Nephron (organoid): ENCODE data around the gene GTF3C2.

Experiments used
- H3K27ac Mint-ChIP-seq, 3 experiments: 2 replicates each; pipeline ENCODE4 v1.8.0; 2020; ENCODE audit warnings: mixed read lengths in 3 of 3, mild to moderate bottlenecking in 2 of 3, moderate library complexity in 1 of 3
- H3K27me3 Mint-ChIP-seq: 2 replicates; pipeline ENCODE4 v1.8.0; 2021; ENCODE audit warnings: low read depth, mild to moderate bottlenecking, moderate library complexity, mixed read lengths
- H3K36me3 Mint-ChIP-seq: 2 replicates; pipeline ENCODE4 v1.8.0; 2020; ENCODE audit warnings: low read depth, mixed read lengths
- H3K4me1 Mint-ChIP-seq: 2 replicates; pipeline ENCODE4 v1.8.0; 2020; ENCODE audit warnings: mixed read lengths
- H3K4me3 Mint-ChIP-seq, 3 experiments: 2 replicates each; pipeline ENCODE4 v1.8.0; 2020; ENCODE audit warnings: mild to moderate bottlenecking in 3 of 3, mixed read lengths in 3 of 3, moderate library complexity in 2 of 3
- H3K9me3 Mint-ChIP-seq: 2 replicates; pipeline ENCODE4 v1.8.0; 2020; ENCODE audit warnings: mixed read lengths
- TF ChIP-seq, protein P1 (sequence below), 3 experiments: fragments of 200-600 bp; sonication (generic); IDR thresholded peaks; one replicate each; pipeline ENCODE4 v1.5.0; 2021; ENCODE audit warnings: antibody characterized with exemption in 3 of 3; ENCODE audit not compliant: unreplicated experiment in 3 of 3

GTF3C2 gene

DNA sequence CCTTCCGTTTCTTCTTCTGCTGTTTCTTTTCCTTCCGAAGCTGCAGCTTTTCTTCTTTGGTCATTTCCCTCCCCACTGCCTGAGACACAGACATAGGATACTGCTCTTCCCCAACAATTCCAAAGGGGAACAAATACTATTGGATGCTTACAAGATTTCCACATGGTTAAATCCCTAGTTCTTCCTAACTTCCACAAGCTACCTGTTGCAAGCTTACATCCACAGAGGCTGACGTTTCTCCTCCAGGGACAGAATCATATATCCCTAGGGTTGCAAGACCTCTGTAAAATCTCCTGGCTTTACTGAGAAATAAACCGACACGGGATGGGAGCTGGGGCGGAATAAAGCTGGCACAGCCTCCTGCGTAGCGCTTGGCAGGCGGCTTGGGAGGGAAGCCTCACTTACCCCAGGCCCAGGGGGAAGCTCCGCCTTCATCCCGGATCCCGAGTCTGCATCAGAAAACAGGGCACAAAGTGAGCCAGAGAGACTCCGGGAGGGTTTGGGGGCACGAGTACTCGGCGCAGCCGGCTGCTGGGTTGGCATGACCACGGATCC lies 13.0 kb upstream of the GTF3C2 start:
- TF ChIP-seq, protein P1, sequence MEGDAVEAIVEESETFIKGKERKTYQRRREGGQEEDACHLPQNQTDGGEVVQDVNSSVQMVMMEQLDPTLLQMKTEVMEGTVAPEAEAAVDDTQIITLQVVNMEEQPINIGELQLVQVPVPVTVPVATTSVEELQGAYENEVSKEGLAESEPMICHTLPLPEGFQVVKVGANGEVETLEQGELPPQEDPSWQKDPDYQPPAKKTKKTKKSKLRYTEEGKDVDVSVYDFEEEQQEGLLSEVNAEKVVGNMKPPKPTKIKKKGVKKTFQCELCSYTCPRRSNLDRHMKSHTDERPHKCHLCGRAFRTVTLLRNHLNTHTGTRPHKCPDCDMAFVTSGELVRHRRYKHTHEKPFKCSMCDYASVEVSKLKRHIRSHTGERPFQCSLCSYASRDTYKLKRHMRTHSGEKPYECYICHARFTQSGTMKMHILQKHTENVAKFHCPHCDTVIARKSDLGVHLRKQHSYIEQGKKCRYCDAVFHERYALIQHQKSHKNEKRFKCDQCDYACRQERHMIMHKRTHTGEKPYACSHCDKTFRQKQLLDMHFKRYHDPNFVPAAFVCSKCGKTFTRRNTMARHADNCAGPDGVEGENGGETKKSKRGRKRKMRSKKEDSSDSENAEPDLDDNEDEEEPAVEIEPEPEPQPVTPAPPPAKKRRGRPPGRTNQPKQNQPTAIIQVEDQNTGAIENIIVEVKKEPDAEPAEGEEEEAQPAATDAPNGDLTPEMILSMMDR (IDR thresholded peaks at IDR 0.05; ENCODE audit: unreplicated experiment in 3 of 3): no peak
- Mint-ChIP-seq H3K4me3 (peak overlapping the region; percentile 86 to 94 (median 94)), H3K4me1 (peaks cover 23% of the 10 kb centered on the region), H3K27ac (peak overlapping the region; percentile 50 to 86 (median 84)), H3K36me3 (peaks cover 63% of the 10 kb centered on the region), H3K27me3 (no peaks in the 10 kb centered on the region), H3K9me3 (no peaks in the 10 kb centered on the region)

DNA sequence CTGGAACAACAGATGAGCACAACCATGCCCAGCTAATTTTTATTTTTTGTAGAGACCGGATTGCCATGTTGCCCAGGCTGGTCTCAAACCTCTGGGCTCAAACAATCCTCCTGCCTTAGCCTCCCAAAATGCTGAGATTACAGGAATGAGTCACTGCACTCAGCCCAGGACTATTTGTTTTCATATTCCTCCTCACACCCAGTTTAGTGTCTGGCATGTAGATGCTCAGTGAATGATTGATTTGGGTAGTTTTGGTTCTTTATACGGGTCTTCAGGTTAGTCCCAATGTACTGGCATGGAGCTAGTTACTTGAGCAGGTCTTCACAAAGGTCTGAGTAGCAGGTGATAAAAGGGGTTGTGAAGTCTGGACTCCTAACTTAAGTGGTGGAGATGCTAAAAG lies 7.4 kb upstream of the GTF3C2 start:
- Mint-ChIP-seq H3K4me1 (no peaks in the 10 kb centered on the region), H3K9me3 (no peaks in the 10 kb centered on the region), H3K4me3 (no peak overlapping the region), H3K27ac (no peak overlapping the region), H3K27me3 (no peaks in the 10 kb centered on the region), H3K36me3 (peaks cover 53% of the 10 kb centered on the region)
- TF ChIP-seq, protein P1 (IDR thresholded peaks at IDR 0.05; ENCODE audit: unreplicated experiment in 3 of 3): no peak

- peaks cover 3% of the 10 kb centered on the region for H3K9me3 Mint-ChIP-seq
- no peaks in the 10 kb centered on the region for H3K27me3 Mint-ChIP-seq
- TF ChIP-seq, protein P1 (IDR thresholded peaks at IDR 0.05; ENCODE audit: unreplicated experiment in 3 of 3): no peak
- peaks cover 10% of the 10 kb centered on the region for H3K4me1 Mint-ChIP-seq
- peak overlapping the region in 1 of 3 experiments; percentile 13 for H3K4me3 Mint-ChIP-seq
- peak overlapping the region in 1 of 3 experiments; percentile 23 for H3K27ac Mint-ChIP-seq
- peaks cover 53% of the 10 kb centered on the region for H3K36me3 Mint-ChIP-seq
Observed at GRCh38 chr2:27362678-27363420, 6.3 kb upstream of the GTF3C2 start.

GRCh38 chr2:27356056-27356381 lies 545 bp downstream of the GTF3C2 start:
- H3K4me1 Mint-ChIP-seq: peaks cover 30% of the 10 kb centered on the region
- peak overlapping the region; percentile 98 to 100 (median 98) for H3K27ac Mint-ChIP-seq
- no peaks in the 10 kb centered on the region for H3K27me3 Mint-ChIP-seq
- H3K4me3 Mint-ChIP-seq: peak overlapping the region; percentile 98 to 100 (median 99)
- peaks cover 3% of the 10 kb centered on the region for H3K9me3 Mint-ChIP-seq
- H3K36me3 Mint-ChIP-seq: peaks cover 17% of the 10 kb centered on the region
- TF ChIP-seq, protein P1 (IDR thresholded peaks at IDR 0.05; ENCODE audit: unreplicated experiment in 3 of 3): no peak

DNA sequence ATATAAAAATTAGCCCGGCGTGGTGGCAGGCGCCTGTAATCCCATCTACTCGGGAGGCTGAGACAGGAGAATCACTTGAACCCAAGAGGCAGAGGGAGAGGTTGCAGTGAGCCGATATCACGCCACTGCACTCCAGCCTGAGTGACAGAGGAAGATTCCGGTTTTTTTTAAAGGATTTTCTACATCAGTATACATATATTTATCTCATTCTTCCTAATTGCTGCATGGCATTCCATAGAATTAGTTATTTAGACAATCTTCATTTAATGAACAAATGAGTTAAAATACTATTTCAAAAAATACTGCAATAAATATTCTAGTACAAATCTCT lies 2.0 kb downstream of the GTF3C2 start:
- H3K27ac Mint-ChIP-seq: peak overlapping the region in 2 of 3 experiments; percentile 15 to 67
- H3K4me1 Mint-ChIP-seq: peaks cover 30% of the 10 kb centered on the region
- H3K36me3 Mint-ChIP-seq: peaks cover 19% of the 10 kb centered on the region
- TF ChIP-seq, protein P1 (IDR thresholded peaks at IDR 0.05; ENCODE audit: unreplicated experiment in 3 of 3): no peak
- H3K27me3 Mint-ChIP-seq: no peaks in the 10 kb centered on the region
- H3K4me3 Mint-ChIP-seq: peak overlapping the region; percentile 98 to 100 (median 99)
- H3K9me3 Mint-ChIP-seq: peaks cover 3% of the 10 kb centered on the region
